Putamen (tissue), 1 donor: ENCODE results near the gene ANXA8.

Source experiments
- DNase-seq: peaks from one replicate; pipeline ENCODE4 v3.0.0-alpha.2; 2016; ENCODE audit warnings: low spot score

ANXA8 gene

GRCh38 chr10:47447209-47447608 is 36.7 kb downstream of the ANXA8 start:
- DNase-seq, result no peak

GRCh38 chr10:47445720-47446119 is 38.2 kb downstream of the ANXA8 start:
- no peak for DNase-seq

- no peak for DNase-seq
Observed at GRCh38 chr10:47444047-47444446, 39.9 kb downstream of the ANXA8 start.

- no peak for DNase-seq
Observed at GRCh38 chr10:47443145-47443544, 40.8 kb downstream of the ANXA8 start.

GRCh38 chr10:47442351-47442750 is 41.6 kb downstream of the ANXA8 start:
- DNase-seq, result no peak

- DNase-seq, result no peak
Observed at GRCh38 chr10:47441938-47442337, 42.0 kb downstream of the ANXA8 start.

GRCh38 chr10:47440207-47440606 is 43.7 kb downstream of the ANXA8 start:
- DNase-seq, result no peak

- no peak for DNase-seq
Observed at GRCh38 chr10:47438857-47439474, 44.9 kb downstream of the ANXA8 start.

DNA sequence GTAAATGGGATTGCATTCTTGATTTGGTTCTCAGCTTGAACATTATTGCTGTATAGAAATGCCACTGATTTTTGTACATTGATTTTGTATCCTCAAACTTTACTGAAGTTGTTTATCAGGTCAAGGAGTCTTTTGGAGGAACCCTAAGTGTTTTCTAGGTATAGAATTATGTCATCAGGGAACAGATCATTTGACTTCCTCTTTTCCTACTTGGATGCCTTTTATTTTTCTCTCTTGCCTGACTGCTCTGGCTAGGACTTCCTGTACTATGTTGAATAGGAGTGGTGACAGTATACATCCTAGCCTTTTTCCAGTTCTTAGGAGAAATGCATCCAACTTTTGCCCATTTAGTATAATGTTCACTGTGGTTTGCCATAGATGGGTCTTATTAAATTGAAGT is 48.8 kb downstream of the ANXA8 start:
- DNase-seq, result no peak

DNA sequence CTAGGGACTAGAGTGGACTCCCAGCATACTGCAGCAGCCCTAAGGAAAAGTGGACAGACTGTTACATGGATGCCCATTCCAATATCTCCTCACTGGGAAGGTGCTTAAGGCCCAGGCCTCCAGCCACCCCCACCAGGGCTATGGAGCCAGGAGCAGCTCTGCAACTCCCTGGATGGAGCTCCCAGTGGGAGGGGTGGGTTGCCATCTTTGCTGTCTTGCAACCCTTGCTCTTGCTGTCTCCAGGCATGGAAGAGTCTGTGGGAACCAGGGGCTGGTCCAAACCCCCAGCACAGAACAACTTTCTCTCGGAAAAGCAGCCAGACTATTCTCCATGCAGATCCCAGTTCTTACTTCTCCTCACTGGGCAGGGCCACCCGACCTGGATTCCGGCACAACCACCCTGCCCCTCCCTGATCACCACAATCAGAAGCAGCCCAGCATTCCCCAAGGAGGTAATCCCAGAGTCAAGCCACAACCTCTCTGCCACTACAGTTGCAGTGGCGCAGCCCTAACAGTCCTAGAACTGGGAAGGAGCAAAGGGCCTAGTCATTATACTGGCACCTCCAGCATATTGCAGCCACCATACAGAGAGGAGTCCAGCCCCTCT is 58.0 kb downstream of the ANXA8 start:
- DNase-seq, result no peak

DNA sequence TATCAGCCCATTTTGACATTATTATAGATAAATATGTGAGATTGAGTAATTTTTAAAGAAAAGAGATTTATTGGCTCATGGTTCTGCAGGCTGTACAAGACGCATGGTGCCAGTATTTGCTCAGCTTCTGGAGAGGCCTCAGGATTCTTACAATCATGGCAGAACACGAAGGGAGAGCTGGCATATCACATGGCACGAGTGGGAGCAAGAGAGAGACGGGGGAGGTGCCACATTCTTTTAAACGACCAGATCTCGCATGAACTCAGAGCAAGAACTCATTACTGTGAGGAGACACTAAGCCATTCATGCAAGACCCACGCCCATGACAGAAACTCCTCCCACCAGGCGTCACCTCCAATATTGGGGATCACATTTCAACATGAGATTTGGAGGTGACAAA is 59.7 kb downstream of the ANXA8 start:
- DNase-seq, result no peak

DNA sequence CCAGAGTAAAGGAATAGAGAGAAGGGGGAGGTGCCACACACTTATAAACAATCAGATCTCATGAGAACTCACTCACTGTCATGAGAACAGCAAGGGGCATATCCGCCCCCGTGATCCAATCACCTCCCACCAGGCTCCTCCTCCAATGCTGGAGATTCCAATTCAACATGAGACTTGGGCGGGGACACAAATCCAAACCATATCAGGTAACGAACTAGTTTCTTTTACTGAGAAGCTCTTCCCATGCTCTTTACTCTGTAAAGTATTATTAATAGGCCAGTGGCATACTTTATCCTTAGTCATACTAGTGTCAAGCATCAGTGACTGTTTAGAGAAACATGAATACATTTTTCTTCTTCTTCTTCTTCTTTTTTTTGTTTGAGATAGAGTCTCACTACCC is 60.4 kb downstream of the ANXA8 start:
- DNase-seq, result no peak

DNA sequence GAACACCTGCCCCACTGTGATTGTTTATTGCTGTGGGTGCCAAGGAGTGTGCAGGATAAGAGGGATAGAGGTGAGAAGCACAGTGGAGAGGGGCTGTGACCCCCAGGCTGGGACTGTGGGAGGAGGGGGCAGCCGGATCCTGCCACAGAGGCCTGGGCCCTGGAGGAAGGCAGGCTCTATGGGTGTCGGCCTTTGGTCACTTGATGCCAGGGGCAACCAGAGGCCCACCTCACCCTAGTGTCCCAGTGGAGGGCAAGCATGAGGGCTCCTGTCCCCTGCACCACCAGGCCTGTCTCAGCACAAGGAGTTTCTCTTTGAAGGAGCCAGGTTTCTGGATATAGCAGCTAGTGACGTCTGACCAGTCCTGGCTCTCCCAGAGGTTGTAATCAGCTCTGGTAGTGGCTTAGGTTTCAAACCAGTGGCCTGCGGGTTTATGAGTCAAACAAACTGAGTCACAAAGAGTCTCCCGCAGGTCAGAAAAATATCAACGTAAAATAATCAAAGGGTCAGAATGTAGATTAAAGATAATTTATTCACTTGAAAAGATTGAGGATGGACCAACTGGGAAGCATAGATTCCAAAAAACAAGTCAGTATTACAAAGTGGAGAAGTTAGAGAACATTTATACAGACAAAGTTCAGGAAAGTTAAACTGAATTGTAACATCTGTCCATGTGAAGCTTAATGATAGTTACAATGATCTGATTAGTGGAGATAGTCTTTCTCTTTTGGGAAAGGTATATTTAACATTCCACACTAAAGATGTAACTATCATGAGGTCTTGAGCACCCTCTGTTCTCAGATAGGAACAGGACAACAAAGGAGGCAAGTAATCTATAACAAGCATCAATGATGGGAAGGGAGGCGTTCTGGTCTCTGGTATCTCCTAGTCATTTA is 62.6 kb downstream of the ANXA8 start:
- no peak for DNase-seq

DNA sequence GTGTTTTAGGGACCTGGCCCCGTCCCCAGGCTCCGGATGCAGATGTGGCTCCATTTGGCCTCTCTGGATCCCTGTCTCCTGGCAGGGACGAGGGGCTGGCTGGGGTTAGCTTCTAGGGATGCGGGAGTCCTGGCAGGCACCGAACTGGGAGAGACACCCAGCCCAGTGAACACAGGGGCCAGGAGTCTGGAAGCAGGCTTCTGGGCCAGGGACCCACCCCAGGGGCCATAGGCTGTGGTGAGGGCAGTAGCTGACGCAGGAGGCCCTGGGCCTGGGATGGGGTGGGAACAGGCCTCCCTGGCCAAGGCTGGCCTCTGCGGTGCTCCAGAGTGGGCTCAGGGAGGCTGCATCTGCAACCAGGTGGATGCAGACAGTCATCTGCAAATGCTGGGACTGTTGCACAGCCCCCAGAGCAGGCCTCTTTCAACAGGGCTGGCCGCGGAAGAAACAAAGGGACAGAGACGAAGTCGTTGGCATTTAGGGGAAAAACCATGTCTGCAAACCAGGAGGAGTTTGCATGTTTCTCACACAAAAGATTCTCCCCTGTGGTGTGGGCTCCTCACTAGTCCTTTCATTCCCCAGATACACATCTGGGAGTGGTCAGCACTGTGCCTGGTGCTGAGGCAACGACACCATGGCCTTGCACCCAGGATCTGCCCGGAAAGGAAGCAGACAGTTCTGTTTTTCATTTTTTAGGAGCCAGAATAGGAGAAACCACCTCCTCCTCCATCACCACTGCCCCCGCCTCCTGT is 63.4 kb downstream of the ANXA8 start:
- DNase-seq, result no peak

- DNase-seq, result no peak
Observed at GRCh38 chr10:47419421-47419820, 64.5 kb downstream of the ANXA8 start.

DNA sequence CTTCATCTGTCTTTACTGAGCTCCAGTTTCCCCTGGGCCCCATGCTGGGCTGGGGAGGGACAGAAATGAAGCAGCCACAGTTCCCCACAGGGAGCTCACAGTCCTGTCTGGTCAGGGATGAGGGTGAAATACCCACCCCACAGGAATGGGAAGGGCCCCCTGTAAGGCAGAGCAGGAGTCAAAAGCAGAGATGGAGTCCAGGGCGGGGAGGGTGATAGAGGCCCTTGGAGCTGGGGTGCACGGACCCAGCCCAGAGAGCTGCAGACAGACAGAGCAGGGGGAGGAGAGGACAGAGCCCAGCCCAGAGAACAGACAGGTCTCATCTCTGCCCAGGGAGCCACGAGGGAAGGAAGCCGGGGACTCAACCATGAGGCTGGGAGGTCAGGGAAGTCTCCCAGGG is 64.9 kb downstream of the ANXA8 start:
- no peak for DNase-seq

GRCh38 chr10:47418321-47418720 is 65.6 kb downstream of the ANXA8 start:
- DNase-seq, result no peak
